GM18502 (cell line): ENCODE results near the gene KSR1.
A peak's percentile ranks its signal among the peaks of the same experiment; 100 is the strongest.
"Not testable (repeated sequence)": the region's sequence is repeated elsewhere in the genome, so short reads cannot be mapped to it uniquely, and the experiment has no call there.

ENCODE experiments used
- ATAC-seq: cut with Tn5 transposase; IDR thresholded peaks from one replicate; pipeline ENCODE4 v1.9.1; 2021; ENCODE audit warnings: mild to moderate bottlenecking; ENCODE audit not compliant: unreplicated experiment, poor library complexity

Gene KSR1

DNA sequence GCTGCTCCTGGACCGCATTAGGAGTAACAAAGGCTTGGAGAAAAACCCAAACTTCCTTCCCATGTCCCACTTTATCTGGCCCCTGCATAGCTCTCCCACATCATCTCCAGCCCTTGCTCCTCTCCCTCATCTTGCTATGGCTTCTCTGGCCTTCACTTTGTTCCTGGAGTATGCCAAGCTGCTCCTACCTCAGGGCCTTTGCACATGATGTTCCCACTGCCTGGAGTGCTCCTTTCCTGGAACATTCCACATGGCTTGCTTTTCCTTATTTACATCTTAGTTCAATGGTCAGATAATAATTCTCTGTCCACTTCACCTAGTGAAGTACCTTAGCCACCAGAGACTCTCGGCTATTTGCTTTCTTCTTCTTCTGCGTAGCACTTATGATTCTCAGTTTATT is 4.3 kb upstream of the KSR1 start:
- no peak for ATAC-seq

GRCh38 chr17:27452828-27453227 is 3.4 kb upstream of the KSR1 start:
- ATAC-seq: no peak

DNA sequence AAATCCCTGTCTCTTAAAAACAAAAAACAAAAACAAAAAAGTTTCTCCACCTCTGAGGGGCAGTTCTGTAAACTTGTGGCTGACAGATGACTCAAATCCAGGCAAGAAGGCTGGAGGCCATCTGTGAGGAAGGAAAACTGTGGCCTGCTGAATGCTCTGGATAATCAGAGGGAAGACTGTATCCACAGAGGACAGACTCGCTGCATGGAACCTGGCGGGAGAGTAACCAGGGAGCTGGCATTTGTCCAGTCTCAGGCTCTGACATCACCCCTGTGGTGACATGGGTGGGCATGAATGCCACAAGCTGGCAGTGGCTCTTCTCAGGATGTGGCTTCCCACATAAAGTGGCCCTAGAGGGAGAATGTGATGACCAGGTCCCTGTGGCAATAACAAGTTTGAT is 2.8 kb upstream of the KSR1 start:
- no peak for ATAC-seq

DNA sequence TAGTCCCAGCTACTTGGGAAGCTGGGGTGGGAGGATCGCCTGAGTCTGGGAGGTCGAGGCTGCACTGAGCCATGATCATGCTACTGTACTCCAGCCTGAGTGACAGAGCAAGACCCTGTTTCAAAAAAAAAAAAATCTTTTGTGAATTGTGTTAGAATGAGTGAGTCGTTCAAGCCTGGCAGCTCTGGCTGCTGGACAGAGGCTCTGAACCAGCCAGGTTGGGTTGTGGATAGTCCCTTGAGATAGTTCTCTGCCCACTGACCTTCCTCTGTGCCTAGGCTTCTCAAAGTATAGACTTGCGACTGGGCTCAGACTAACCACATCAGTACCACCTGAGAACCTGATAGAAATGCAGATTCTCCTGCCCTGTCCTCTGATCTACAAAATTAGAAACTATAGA is 2.2 kb upstream of the KSR1 start:
- ATAC-seq: no peak

DNA sequence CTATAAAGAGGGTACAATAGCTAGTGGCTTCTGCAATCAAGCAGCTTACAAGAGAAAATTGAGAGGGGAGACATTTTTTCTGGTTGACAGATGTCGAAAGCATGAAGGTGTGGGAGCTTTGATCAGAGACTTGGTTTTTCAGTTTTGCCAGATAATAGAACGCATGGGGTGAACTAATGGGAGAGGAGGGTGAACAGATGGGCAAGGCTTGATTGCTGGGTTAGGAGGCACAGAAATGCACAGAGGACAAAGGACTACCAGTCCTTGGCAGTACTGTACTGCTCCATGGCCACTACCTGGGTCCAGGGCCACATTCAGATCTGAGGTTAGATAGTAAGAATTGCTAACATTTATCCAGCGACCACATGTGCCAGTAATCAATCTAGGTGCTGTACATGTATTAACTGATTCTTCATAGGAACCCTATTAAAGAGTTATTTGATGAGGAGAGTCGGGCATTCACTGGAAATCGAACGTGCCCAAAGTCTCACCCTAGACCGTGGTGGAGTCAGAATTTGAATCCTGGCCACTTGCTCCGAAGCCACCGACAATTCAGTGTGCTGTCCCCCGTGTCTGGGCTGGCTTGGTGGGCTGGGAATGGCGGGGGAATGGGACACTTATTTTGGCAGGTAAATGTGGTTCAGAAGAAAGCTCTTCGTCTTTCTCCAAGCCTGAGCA is 873 bp upstream of the KSR1 start:
- ATAC-seq: no peak

GRCh38 chr17:27456681-27457359 is 572 bp downstream of the KSR1 start:
- peak; percentile 1 for ATAC-seq

GRCh38 chr17:27457360-27457715 is 1.1 kb downstream of the KSR1 start:
- ATAC-seq: no peak

DNA sequence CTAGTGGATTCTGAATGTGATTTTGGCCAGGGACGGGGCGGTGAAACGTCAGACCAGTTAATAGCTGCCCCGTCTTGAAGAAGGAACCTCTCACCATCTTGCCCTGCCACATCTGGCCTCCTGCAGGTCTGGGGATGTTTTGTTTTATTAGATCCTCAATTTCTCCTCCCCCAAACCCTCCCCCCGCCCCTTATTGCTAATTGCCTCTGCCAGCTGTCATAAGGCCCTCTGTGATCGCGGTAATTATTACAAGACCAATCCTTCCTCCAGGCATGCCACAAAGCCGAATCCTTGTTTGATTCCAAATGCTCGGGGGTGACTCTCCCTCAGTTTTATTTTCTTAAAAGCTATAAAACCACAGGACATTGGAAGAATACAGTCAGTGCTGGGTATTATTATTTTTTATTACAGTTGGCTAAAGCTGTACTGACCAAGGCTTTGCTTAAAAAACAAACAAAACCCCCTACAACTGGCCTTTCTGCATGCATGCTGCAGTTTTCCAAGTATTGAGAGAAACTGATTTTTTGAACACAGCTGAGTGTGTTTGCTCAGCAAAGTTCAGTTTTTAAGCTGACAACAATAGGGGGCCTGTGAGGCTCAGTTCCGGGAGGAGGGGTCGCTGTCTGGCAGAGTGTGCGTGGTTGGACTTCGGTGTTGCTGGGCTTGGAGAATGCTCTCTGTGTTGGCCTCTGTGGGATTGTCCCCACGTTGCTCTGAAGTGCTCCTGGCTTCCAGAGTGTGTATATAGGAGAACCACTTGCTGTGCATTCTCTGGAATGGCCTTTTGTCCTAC is 1.7 kb downstream of the KSR1 start:
- no peak for ATAC-seq

GRCh38 chr17:27458524-27458908 is 2.3 kb downstream of the KSR1 start:
- no peak for ATAC-seq

- no peak for ATAC-seq
Observed at GRCh38 chr17:27459433-27459832, 3.2 kb downstream of the KSR1 start.

DNA sequence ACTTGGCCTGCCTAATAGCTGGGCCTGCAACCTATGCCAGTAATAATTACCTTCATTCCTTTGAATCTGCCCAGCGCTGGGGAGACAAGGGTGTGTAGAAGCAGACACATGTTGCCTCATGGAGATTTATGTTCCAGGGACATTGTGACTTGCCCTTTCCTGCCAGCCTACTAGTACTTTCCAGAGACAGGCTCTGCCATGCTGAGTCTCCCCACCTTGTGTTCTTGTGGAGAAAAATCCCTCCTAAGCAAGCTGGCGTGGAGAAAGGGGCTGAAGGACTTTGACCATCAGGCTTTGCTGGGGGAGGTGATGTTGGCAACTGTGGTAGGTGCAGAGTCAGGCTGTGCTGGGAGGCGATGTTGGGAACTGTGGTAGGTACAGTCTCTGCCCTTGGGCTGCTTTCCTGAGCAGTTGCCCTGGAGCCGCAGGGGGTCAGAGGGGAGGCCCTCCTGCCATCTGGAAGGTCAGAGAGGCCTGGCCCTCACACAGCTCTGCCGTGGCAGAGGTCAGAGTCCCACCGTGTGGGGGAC is 4.0 kb downstream of the KSR1 start:
- ATAC-seq: no peak

DNA sequence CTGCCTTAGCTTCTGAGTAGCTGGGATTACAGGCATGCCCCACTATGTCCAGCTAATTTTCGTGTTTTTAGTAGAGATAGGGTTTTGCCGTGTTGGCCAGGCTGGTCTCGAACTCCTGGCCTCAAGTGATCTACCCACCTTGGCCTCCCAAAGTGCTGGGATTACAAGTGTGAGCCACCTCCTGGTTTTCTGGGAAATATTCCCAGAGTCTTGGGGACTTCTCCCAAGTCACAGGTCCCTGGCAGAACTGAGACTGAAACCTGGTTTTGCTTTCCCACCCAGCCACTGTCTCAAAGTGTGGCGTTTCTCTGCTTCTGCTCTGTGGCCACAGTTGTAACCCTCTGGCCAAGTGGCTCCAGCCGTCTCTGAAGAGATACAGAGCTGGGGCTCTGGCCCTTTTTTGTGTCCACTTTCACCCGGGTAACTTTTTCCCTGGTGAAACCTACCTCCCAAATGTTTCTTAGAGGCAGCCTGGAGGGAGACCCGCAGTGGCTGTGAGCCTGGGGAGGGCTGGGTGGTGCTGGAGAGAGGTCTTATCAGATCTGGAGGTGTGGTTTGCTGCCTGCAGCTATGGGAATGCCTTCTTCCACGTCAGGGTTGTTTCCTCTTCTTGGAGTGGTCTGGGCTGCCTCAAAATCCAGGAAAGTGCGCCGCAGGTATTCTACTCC is 5.1 kb downstream of the KSR1 start:
- no peak for ATAC-seq

- ATAC-seq: no peak
Observed at GRCh38 chr17:27462149-27462548, 5.9 kb downstream of the KSR1 start.

DNA sequence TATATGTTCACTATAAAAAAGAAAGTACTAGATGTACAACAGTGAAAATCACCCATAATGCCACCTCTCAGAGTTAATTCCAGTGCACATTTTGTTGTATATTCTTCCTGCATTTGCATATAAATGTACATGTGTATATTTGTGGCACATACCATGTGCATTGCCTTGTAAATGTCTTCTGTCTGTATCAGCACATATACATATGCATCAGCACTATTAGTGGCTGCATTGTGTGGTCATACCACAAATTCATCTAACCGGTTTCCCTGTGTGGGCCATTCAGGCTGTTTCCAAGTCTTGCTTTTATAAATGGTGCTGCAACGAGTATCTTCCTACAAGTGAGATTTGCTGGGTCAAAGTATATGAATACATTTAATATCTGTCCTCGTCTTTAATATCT is 6.5 kb downstream of the KSR1 start:
- no peak for ATAC-seq

DNA sequence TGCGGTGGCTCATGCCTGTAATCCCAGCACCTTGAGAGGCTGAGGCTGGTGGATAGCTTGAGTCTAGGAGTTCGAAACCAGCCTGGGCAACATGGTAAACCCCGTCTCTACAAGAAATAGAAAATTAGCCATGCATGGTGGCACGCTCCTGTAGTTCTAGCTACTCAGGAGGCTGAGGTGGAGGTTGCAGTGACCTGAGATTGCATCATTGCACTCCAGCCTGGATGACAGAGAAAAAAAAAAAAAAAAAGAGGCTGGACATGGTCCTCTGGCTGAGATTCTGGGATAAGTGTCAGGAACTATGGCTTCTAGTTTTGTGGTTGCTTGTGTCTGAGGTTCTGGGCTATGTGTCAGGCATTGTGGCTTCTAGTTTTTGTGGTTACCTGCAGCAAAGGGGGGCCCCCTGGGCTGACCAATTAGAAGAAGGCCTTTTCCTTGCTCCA is 7.0 kb downstream of the KSR1 start:
- no peak for ATAC-seq

- not testable (repeated sequence) for ATAC-seq
Observed at GRCh38 chr17:27464019-27464418, 7.8 kb downstream of the KSR1 start.

- no peak for ATAC-seq
Observed at GRCh38 chr17:27464431-27464830, 8.2 kb downstream of the KSR1 start.

GRCh38 chr17:27465875-27466274 is 9.6 kb downstream of the KSR1 start:
- not testable (repeated sequence) for ATAC-seq

DNA sequence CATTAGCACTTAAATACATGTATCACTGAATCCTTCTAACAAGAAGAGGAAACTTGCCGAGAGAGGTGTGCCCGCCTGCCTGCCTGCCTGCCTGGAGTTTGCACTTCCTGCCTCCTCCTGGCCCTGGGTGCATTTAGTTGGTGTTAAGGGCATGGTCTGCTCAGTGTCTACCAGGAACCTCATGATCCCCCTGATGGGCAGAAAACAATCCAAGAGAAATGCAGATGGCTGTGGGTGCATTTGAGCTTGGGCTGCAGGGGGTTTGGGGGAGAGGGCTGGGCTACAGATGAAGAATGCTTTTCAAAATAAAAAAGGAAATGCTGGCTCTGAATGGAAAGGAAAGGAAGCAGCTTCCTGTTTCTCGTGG is 10.1 kb downstream of the KSR1 start:
- ATAC-seq: peak; percentile 9

DNA sequence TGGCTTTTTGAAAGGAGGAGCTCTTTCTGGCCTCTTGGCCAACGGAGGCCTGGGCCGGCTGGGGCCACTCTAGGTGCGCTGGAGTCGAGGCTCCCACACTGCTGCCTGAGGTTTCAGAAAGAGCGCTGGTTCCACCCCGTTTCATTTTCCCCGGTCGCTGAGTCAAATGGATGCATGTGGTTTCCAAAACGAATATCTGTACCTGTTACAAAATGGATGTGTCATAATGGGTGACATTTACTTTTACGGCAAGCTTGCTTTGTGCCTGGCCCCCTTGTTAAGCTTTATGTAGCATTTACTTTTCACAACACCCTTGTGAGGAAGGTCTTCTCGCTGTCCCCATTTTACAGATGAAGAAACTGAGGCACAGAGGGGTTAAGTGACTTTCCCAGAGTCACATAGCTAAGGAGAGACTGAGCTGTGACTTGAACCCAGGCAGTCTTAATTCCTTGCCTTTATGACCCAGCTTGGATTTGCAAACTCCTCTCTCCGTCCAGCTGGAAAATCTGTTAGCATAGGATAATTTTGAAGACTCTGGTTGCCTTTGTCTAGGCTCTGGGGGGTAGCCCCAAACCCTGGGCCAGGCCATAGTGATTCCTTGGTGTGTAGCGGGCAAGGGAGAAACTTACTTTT is 10.6 kb downstream of the KSR1 start:
- peak; percentile 75 for ATAC-seq
